ENCODE data around the gene ABCA4.

DNA sequence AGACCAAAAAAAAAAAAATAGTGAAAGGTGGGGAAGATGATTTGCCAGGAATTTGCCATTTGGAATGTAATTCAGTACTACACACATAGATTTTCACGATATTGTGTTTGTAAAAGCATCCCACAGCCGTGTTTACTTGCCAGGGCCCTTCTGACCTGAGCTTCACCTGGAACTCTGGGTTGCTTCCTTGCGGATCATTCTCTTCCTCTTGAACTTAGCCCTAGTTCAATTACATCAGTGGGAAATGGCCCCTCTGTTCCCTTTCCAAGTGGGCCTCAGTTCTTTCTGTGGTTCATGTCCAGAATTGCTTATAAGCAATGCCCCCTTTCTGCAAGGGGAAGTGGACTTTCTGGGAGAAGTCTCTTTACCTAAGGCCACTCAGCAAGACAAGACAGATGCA is 41.0 kb downstream of the ABCA4 start:
- no peak for TF ChIP-seq EZH2 (optimal IDR thresholded peaks at IDR 0.05; ENCODE audit: low read depth, low read length)
- TF ChIP-seq, protein P1, sequence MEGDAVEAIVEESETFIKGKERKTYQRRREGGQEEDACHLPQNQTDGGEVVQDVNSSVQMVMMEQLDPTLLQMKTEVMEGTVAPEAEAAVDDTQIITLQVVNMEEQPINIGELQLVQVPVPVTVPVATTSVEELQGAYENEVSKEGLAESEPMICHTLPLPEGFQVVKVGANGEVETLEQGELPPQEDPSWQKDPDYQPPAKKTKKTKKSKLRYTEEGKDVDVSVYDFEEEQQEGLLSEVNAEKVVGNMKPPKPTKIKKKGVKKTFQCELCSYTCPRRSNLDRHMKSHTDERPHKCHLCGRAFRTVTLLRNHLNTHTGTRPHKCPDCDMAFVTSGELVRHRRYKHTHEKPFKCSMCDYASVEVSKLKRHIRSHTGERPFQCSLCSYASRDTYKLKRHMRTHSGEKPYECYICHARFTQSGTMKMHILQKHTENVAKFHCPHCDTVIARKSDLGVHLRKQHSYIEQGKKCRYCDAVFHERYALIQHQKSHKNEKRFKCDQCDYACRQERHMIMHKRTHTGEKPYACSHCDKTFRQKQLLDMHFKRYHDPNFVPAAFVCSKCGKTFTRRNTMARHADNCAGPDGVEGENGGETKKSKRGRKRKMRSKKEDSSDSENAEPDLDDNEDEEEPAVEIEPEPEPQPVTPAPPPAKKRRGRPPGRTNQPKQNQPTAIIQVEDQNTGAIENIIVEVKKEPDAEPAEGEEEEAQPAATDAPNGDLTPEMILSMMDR (IDR thresholded peaks at IDR 0.05; ENCODE audit: low read length) = no peak
